ENCODE data around the gene ROGDI.

DNA sequence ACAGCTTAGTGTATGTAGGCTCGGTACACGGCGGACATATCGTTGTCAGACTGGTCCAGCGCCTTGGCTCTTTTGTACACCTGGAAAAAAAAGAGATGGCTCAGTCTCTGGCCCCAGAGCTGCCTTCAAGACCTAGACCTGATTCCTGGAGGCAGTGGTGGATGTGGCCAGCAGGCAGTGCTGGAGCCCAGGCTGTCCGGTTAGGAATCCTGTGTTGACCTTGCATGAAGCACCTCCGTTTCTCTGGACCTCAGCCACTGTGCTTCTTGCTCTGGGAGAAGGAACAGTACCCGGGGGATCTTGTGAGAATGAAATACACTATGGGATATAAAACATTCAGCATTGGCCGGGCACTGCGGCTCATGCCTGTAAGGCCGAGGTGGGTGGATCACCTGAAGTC is 2.8 kb upstream of the ROGDI start:
- TF ChIP-seq, protein P1, sequence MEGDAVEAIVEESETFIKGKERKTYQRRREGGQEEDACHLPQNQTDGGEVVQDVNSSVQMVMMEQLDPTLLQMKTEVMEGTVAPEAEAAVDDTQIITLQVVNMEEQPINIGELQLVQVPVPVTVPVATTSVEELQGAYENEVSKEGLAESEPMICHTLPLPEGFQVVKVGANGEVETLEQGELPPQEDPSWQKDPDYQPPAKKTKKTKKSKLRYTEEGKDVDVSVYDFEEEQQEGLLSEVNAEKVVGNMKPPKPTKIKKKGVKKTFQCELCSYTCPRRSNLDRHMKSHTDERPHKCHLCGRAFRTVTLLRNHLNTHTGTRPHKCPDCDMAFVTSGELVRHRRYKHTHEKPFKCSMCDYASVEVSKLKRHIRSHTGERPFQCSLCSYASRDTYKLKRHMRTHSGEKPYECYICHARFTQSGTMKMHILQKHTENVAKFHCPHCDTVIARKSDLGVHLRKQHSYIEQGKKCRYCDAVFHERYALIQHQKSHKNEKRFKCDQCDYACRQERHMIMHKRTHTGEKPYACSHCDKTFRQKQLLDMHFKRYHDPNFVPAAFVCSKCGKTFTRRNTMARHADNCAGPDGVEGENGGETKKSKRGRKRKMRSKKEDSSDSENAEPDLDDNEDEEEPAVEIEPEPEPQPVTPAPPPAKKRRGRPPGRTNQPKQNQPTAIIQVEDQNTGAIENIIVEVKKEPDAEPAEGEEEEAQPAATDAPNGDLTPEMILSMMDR (optimal IDR thresholded peaks at IDR 0.05 in 1 of 3, IDR thresholded peaks at IDR 0.05 in 1 of 3, conservative IDR thresholded peaks at IDR 0.05 in 1 of 3; ENCODE audit: extremely low read depth in 1 of 3, insufficient read depth in 2 of 3, low read length in 3 of 3): no peak
- no peak for TF ChIP-seq EZH2 (IDR thresholded peaks at IDR 0.05; ENCODE audit: low read length)
